Stomach (tissue), 9 donors: ENCODE data around the gene CEP290. TPM values are rescaled to one million over a fixed set of nuclear protein-coding genes. Genes with fewer than 3 reads are reported as not detected.
"Not testable (repeated sequence)": the region's sequence is repeated elsewhere in the genome, so short reads cannot be mapped to it uniquely, and the experiment has no call there.

Source experiments
- DNase-seq, 2 donors: peaks; one replicate each; pipeline versions ENCODE4 v3.0.0 to v3.0.0-alpha.2; 2013 to 2019
- H3K27ac ChIP-seq, 5 donors: fragments of 200-600 bp in 4 of 5; sonication (generic) in 4 of 5; one replicate each; pipeline ENCODE4 v1.5.1; 2013 to 2019; ENCODE audit warnings: mild to moderate bottlenecking in 1 of 5, moderate library complexity in 1 of 5
- H3K27me3 ChIP-seq, 3 donors: fragments of 200-600 bp; sonication (generic); one replicate each; pipeline ENCODE4 v1.5.1; 2017 to 2019; ENCODE audit warnings: mixed run types in 1 of 3
- H3K36me3 ChIP-seq, 4 donors: fragments of 200-600 bp; sonication (generic); 1 replicate in 3 of 4; 2 replicates in 1 of 4; pipeline ENCODE4 v1.5.1; 2016 to 2019
- H3K4me1 ChIP-seq, 4 donors: fragments of 200-600 bp; sonication (generic); one replicate each; pipeline ENCODE4 v1.5.1; 2016 to 2019
- H3K4me3 ChIP-seq, 4 donors: fragments of 200-600 bp; sonication (generic) in 3 of 4; one replicate each; pipeline ENCODE4 v1.5.1; 2016 to 2019; ENCODE audit warnings: mild to moderate bottlenecking in 1 of 4
- H3K9me3 ChIP-seq, 4 donors: fragments of 200-600 bp; sonication (generic); one replicate each; pipeline ENCODE4 v1.5.1; 2016 to 2019
- EP300 ChIP-seq: sonication (generic); formaldehyde crosslinking; IDR thresholded peaks from one replicate; pipeline ENCODE4 v1.6.1; 2017; ENCODE audit warnings: antibody characterized with exemption
- POLR2A ChIP-seq, 4 donors: fragments of 450-650 bp; IDR thresholded peaks; one replicate each; pipeline ENCODE4 v1.6.1; 2016; ENCODE audit warnings: antibody characterized with exemption in 4 of 4, control low read depth in 2 of 4, mild to moderate bottlenecking in 1 of 4, moderate library complexity in 1 of 4
- POLR2AphosphoS5 ChIP-seq, 3 donors: sonication (generic); formaldehyde crosslinking; IDR thresholded peaks; one replicate each; pipeline ENCODE4 v1.6.1; 2016; ENCODE audit warnings: antibody characterized with exemption in 3 of 3
- WGBS, 5 donors: extraction: QIAGEN DNeasy Blood & Tissue Kit in 3 of 5; methylation state at CpG; one replicate each; pipeline versions ENCODE4 v1.1.5 to v1.1.7; 2013 to 2018; 5-methylcytosine and 5-hydroxymethylcytosine counted together
- intact Hi-C: fragments of 100-400 bp; cut with DNase I; formaldehyde crosslinking; loops from one replicate; pipeline ENCODE4 v1.15.1; 2023; ENCODE audit warnings: low total_unique reads
- polyA plus RNA-seq, 3 donors: library from polyadenylated mRNA; stranded (reverse); fragments of 200-250 nt; gene quantifications; one replicate each; pipeline ENCODE4 v1.2.3, GENCODE V29; 2013
- total RNA-seq, 5 donors: library from RNA; depleted of rRNA; stranded (reverse); fragments of >200 nt; gene quantifications; one replicate each; pipeline versions ENCODE4 v1.1.0 to v1.2.3, GENCODE V29; 2014 to 2016
- TF ChIP-seq, protein P1 (sequence below), 7 experiments: fragments of 450-650 bp in 4 of 7; fragments of 200-600 bp in 3 of 7; sonication (generic) in 3 of 7; IDR thresholded peaks; one replicate each; pipeline ENCODE4 v1.5.1; 2016 to 2019; ENCODE audit warnings: antibody characterized with exemption in 7 of 7, control low read depth in 2 of 7, mild to moderate bottlenecking in 1 of 7
- donor health status: healthy with polysubstance abuse.
- donor health status: Bipolar disorder and iron deficiency.
- donor health status: healthy.

CEP290 gene
- total and polyA plus RNA-seq, 8 donors, result 2.9 to 109 (median 25.4) TPM

DNA sequence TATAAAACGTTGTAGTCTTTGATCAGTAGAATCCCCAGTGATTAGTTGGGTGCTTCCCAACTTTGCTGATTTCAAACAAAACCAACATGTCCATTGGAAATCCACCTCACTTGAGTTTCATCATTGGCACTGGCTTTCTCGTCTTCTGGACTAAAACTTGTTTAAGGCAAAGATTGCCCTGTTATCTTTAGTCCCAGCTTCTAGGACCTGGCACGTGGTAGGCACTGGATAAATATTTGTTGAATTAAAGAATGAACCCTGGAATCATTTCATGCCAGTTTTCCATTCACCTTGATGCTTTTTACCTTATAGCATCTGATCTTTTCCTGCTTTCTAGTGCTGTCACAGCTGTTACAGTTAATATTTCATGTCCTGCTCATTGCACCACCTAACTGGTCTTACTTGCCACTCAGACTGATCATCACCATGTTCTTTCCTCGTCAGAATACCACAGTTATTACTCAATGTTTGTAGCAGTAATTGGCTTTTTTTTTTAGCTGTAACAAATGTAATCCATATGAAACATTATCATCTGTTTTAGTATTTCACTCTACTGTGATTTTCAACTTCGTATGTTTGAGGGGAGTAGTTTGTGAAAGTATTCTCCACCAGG, 105.4 kb downstream of the CEP290 start:
- Histone ChIP-seq H3K9me3 (no peaks in the 10 kb centered on the region), H3K27me3 (no peaks in the 10 kb centered on the region), H3K36me3 (no peaks in the 10 kb centered on the region), H3K4me3 (peak overlapping the region; percentile 67 to 87 (median 74)), H3K4me1 (peaks cover 13 to 60% (median 32%) of the 10 kb centered on the region in 4 donors), H3K27ac (peak overlapping the region in 3 of 5 donors; percentile 80 to 89 (median 84))
- peak in 1 of 2 donors; percentile 23 for DNase-seq
- intact Hi-C loops, result no loop called here
- 13 to 20% (median 19%) methylated on average over 5 of the region's 5 CpGs for WGBS, 5 donors
- no peak for TF ChIP-seq POLR2A (IDR thresholded peaks at IDR 0.05)
- TF ChIP-seq POLR2AphosphoS5 (IDR thresholded peaks at IDR 0.05), result peak in 1 of 3 donors; percentile 8

GRCh38 chr12:88035907-88036289, 106.0 kb downstream of the CEP290 start:
- intact Hi-C loops, result no loop called here
- Histone ChIP-seq H3K27ac (peak overlapping the region; percentile 80 to 89 (median 84)), H3K27me3 (no peaks in the 10 kb centered on the region), H3K36me3 (no peaks in the 10 kb centered on the region), H3K9me3 (no peaks in the 10 kb centered on the region), H3K4me3 (peak overlapping the region; percentile 67 to 87 (median 74)), H3K4me1 (peaks cover 13 to 60% (median 32%) of the 10 kb centered on the region in 4 donors)
- TF ChIP-seq EP300 (no peak), POLR2A (IDR thresholded peaks at IDR 0.05) (no peak), POLR2AphosphoS5 (IDR thresholded peaks at IDR 0.05) (no peak)
- TF ChIP-seq, protein P1, sequence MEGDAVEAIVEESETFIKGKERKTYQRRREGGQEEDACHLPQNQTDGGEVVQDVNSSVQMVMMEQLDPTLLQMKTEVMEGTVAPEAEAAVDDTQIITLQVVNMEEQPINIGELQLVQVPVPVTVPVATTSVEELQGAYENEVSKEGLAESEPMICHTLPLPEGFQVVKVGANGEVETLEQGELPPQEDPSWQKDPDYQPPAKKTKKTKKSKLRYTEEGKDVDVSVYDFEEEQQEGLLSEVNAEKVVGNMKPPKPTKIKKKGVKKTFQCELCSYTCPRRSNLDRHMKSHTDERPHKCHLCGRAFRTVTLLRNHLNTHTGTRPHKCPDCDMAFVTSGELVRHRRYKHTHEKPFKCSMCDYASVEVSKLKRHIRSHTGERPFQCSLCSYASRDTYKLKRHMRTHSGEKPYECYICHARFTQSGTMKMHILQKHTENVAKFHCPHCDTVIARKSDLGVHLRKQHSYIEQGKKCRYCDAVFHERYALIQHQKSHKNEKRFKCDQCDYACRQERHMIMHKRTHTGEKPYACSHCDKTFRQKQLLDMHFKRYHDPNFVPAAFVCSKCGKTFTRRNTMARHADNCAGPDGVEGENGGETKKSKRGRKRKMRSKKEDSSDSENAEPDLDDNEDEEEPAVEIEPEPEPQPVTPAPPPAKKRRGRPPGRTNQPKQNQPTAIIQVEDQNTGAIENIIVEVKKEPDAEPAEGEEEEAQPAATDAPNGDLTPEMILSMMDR (IDR thresholded peaks at IDR 0.05), result no peak
- DNase-seq, result peak in 1 of 2 donors; percentile 60
- WGBS, 5 donors, result 1 to 5% (median 3%) methylated on average over 5 of the region's 5 CpGs

GRCh38 chr12:88035271-88035906, 106.5 kb downstream of the CEP290 start:
- peak; percentile 87 to 97 for DNase-seq
- no peaks in the 10 kb centered on the region for H3K9me3 ChIP-seq
- peak overlapping the region; percentile 67 to 87 (median 74) for H3K4me3 ChIP-seq
- H3K27ac ChIP-seq, result peak overlapping the region; percentile 80 to 89 (median 84)
- TF ChIP-seq, protein P1 (IDR thresholded peaks at IDR 0.05), result no peak
- peak in 2 of 4 donors; percentile 32 to 79 for TF ChIP-seq POLR2A (IDR thresholded peaks at IDR 0.05)
- peak; percentile 80 to 96 (median 94) for TF ChIP-seq POLR2AphosphoS5 (IDR thresholded peaks at IDR 0.05)
- no peak for TF ChIP-seq EP300
- H3K4me1 ChIP-seq, result peaks cover 13 to 55% (median 31%) of the 10 kb centered on the region in 4 donors
- 0 to 1% (median 0%) methylated on average over 27 to 54 of the region's 54 CpGs for WGBS, 5 donors
- no peaks in the 10 kb centered on the region for H3K27me3 ChIP-seq
- H3K36me3 ChIP-seq, result no peaks in the 10 kb centered on the region
- intact Hi-C loops, result no loop called here

- H3K27me3 ChIP-seq, intact Hi-C loops, H3K4me3 ChIP-seq, H3K36me3 ChIP-seq, DNase-seq, H3K27ac ChIP-seq, H3K9me3 ChIP-seq: not testable (repeated sequence)
- peaks cover 2 to 15% (median 8%) of the 10 kb centered on the region in 4 donors for H3K4me1 ChIP-seq
- 73 to 97% (median 87%) methylated on average over 3 of the region's 3 CpGs for WGBS, 5 donors
These were observed 110.7 kb downstream of the CEP290 start for GRCh38 chr12:88031161-88031560.

DNA sequence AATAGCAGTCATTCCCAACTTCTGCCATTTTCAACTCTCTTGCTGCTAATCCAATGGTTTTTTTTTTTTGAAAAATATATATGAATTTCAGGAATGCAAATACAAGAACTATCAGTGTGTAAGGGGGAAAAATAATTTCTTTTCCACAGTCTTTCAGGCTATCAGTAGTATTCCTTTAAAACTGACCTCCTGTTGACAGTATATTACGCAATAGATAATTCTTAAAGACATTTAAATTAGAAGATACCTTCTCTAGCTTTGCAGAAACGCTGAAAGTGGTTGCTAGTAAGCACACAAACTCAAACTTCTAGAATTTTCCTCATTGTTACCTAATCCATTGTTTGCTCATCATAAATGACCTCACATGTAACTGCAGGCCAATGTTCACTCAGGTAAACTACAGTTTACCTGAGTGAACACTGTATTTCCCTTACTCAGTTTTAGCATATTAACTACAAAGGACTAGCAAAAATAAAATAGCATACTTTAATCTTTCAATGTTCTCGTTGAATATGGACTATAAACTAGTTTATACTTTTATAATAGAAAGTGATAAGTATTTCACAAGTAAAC, 112.7 kb downstream of the CEP290 start, which contains the start of gene C12orf50:
Gene C12orf50, minus strand, starts transcription at position 309 of the 573 bp plus-strand sequence. CDS start 2,439 bp downstream, outside the sequence.
- Histone ChIP-seq H3K27me3 (no peaks in the 10 kb centered on the region), H3K27ac (no peak within 1 kb of the TSS), H3K4me1 (peaks cover 0 to 3% (median under 1%) of the 10 kb centered on the region in 4 donors), H3K36me3 (no peaks in the 10 kb centered on the region), H3K9me3 (no peaks in the 10 kb centered on the region), H3K4me3 (no peak within 1 kb of the TSS)
- no peak for DNase-seq
- WGBS, 5 donors, result 42 to 50% (median 44%) methylated on average over 3 of the region's 3 CpGs
- intact Hi-C loops, result no loop called here
- TF ChIP-seq, protein P1 (IDR thresholded peaks at IDR 0.05), result no peak
- no peak for TF ChIP-seq EP300
- TF ChIP-seq POLR2A (IDR thresholded peaks at IDR 0.05), result no peak
- TF ChIP-seq POLR2AphosphoS5 (IDR thresholded peaks at IDR 0.05), result no peak
